HCT116 (cell line): ENCODE data around the gene DCD. TPM values are rescaled to one million over a fixed set of nuclear protein-coding genes. Genes with fewer than 3 reads are reported as not detected.

Experiments
- ATAC-seq: fragments of 200-7000 bp; cut with Tn5 transposase; 2 replicates; pipeline ENCODE4 v1.9.1; 2020; ENCODE audit warnings: mild to moderate bottlenecking, moderate library complexity
- BruUV-seq: library from RNA; stranded (reverse); fragments of 400-500 nt; replicated peaks from 2 replicates; lab custom pipeline; 2021; lab: Mats Ljungman, UMichigan
- CTCF ChIA-PET: fragments of 300-600 bp; sonication (Branson Sonifier 250); formaldehyde crosslinking; loops from one replicate; lab custom pipeline; 2021; ENCODE audit warnings: antibody characterized with exemption; lab: Charles Lee
- POLR2A ChIA-PET: fragments of 300-600, 350-600 bp; sonication (Branson Sonifier 250); formaldehyde crosslinking; loops from one replicate; lab custom pipeline; 2021; ENCODE audit warnings: antibody characterized with exemption; lab: Charles Lee
- RAD21 ChIA-PET, 2 experiments: fragments of 300-600 bp; sonication (Branson Sonifier 250); formaldehyde crosslinking; loops; one replicate each; lab custom pipeline; 2023; ENCODE audit warnings: low total read pairs in 2 of 2; ENCODE audit not compliant: uncharacterized antibody in 2 of 2, unreplicated experiment in 2 of 2, low non-redundant PET in 1 of 2; lab: Charles Lee
- DNase-seq: peaks from one replicate; pipeline ENCODE4 v3.0.0-alpha.2; 2010; ENCODE audit warnings: low read depth, low spot score
- H2AFZ ChIP-seq: fragments of 200-600 bp; shearing (Covaris generic), sonication (generic); 2 replicates; pipeline ENCODE4 v1.6.1; 2017; ENCODE audit warnings: low read depth, mixed run types, mixed read lengths, antibody characterized with exemption, low read length; ENCODE audit not compliant: poor library complexity, severe bottlenecking
- H3K27ac ChIP-seq: 2 replicates; pipeline ENCODE4 v1.5.1; 2012; ENCODE audit warnings: low read depth, low read length
- H3K27me3 ChIP-seq: fragments of 200-600 bp; sonication (generic); 2 replicates; pipeline ENCODE4 v1.6.1; 2016; ENCODE audit warnings: mixed run types, low read length, mixed read lengths; ENCODE audit not compliant: insufficient read depth
- H3K36me3 ChIP-seq, 2 experiments: fragments of 200-500 bp in 1 of 2; fragments of 200-600 bp in 1 of 2; sonication (Bioruptor generic) in 1 of 2; sonication (generic) in 1 of 2; 2 replicates each; pipeline versions ENCODE4 v1.5.1 to v1.6.1; 2014 to 2016; ENCODE audit warnings: low read length in 2 of 2, inconsistent platforms in 1 of 2, mixed read lengths in 1 of 2, mixed run types in 1 of 2; ENCODE audit not compliant: insufficient read depth in 2 of 2, control insufficient read depth in 1 of 2
- H3K4me1 ChIP-seq, 2 experiments: fragments of 200-600 bp in 1 of 2; sonication (generic) in 1 of 2; 2 replicates each; pipeline versions ENCODE4 v1.5.1 to v1.6.1; 2012 to 2017; ENCODE audit warnings: low read length in 2 of 2, inconsistent platforms in 1 of 2, mild to moderate bottlenecking in 1 of 2, mixed read lengths in 1 of 2, mixed run types in 1 of 2, moderate library complexity in 1 of 2; ENCODE audit not compliant: insufficient read depth in 2 of 2, control insufficient read depth in 1 of 2
- H3K4me2 ChIP-seq: fragments of 200-600 bp; sonication (generic); 2 replicates; pipeline ENCODE4 v1.6.1; 2017; ENCODE audit warnings: mixed run types, low read length, mixed read lengths
- H3K4me3 ChIP-seq, 2 experiments: fragments of 200-600 bp in 1 of 2; sonication (generic) in 1 of 2; replicated peaks in 1 of 2; 2 replicates each; pipeline ENCODE4 v1.5.1; 2011 to 2016; ENCODE audit warnings: low read length in 2 of 2, control low read depth in 1 of 2, low read depth in 1 of 2, mild to moderate bottlenecking in 1 of 2, mixed read lengths in 1 of 2, mixed run types in 1 of 2
- H3K79me2 ChIP-seq: fragments of 200-600 bp; sonication (generic); 2 replicates; pipeline ENCODE4 v1.6.1; 2017; ENCODE audit warnings: mild to moderate bottlenecking, mixed run types, low read length, moderate library complexity, mixed read lengths; ENCODE audit not compliant: insufficient read depth
- H3K9ac ChIP-seq: fragments of 200-600 bp; sonication (generic); 2 replicates; pipeline ENCODE4 v1.6.1; 2016; ENCODE audit warnings: low read length, mixed read lengths
- H3K9me2 ChIP-seq: fragments of 200-600 bp; sonication (generic), shearing (Covaris generic); 2 replicates; pipeline ENCODE4 v1.6.1; 2017; ENCODE audit warnings: mixed run types, mild to moderate bottlenecking, moderate library complexity; ENCODE audit not compliant: insufficient read depth
- H3K9me3 ChIP-seq, 2 experiments: fragments of 200-500 bp in 1 of 2; fragments of 200-600 bp in 1 of 2; sonication (Bioruptor generic) in 1 of 2; sonication (generic) in 1 of 2; 2 replicates each; pipeline ENCODE4 v1.6.1; 2014 to 2017; ENCODE audit warnings: low read length in 2 of 2, mixed read lengths in 2 of 2, inconsistent platforms in 1 of 2, low read depth in 1 of 2, mild to moderate bottlenecking in 1 of 2, mixed run types in 1 of 2, moderate library complexity in 1 of 2; ENCODE audit not compliant: control insufficient read depth in 1 of 2, insufficient read depth in 1 of 2
- H4K20me1 ChIP-seq: fragments of 200-600 bp; sonication (generic), shearing (Covaris generic); 2 replicates; pipeline ENCODE4 v1.6.1; 2017; ENCODE audit warnings: mixed run types, mild to moderate bottlenecking, moderate library complexity; ENCODE audit not compliant: insufficient read depth
- CBX3 ChIP-seq: IDR thresholded peaks from 2 replicates; pipeline ENCODE4 v1.6.1; 2012; ENCODE audit warnings: low read depth
- CEBPB ChIP-seq: IDR thresholded peaks from 2 replicates; pipeline ENCODE4 v1.6.1; 2012; ENCODE audit warnings: low read depth
- CTCF ChIP-seq, 3 experiments: fragments of 200-600 bp in 1 of 3; sonication (generic) in 1 of 3; IDR thresholded peaks in 2 of 3; conservative IDR thresholded peaks in 1 of 3; 2 replicates each; pipeline ENCODE4 v1.5.1; 2012 to 2017; ENCODE audit warnings: low read depth in 2 of 3, low read length in 2 of 3, antibody characterized with exemption in 1 of 3, borderline replicate concordance in 1 of 3, control low read depth in 1 of 3, mild to moderate bottlenecking in 1 of 3, mixed read lengths in 1 of 3, mixed run types in 1 of 3, moderate library complexity in 1 of 3; ENCODE audit not compliant: insufficient read depth in 1 of 3
- ELF1 ChIP-seq: IDR thresholded peaks from 2 replicates; pipeline ENCODE4 v1.6.1; 2012; ENCODE audit warnings: low read depth, borderline replicate concordance
- EZH2 ChIP-seq: fragments of 200-600 bp; sonication (generic); IDR thresholded peaks from 2 replicates; pipeline ENCODE4 v1.6.1; 2017; ENCODE audit warnings: antibody characterized with exemption, mixed run types
- EZH2phosphoT487 ChIP-seq: fragments of 200-600 bp; IDR thresholded peaks from 2 replicates; pipeline ENCODE4 v1.6.1; 2018; ENCODE audit warnings: antibody characterized with exemption, borderline replicate concordance
- FOSL1 ChIP-seq: IDR thresholded peaks from 2 replicates; pipeline ENCODE4 v1.6.1; 2012; ENCODE audit warnings: low read depth
- RAD21 ChIP-seq: IDR thresholded peaks from 2 replicates; pipeline ENCODE4 v1.6.1; 2012; ENCODE audit warnings: low read depth, mild to moderate bottlenecking
- SIN3A ChIP-seq: IDR thresholded peaks from 2 replicates; pipeline ENCODE4 v1.6.1; 2012; ENCODE audit warnings: low read depth
- SP1 ChIP-seq: IDR thresholded peaks from 2 replicates; pipeline ENCODE4 v1.6.1; 2012; ENCODE audit warnings: low read depth
- SRF ChIP-seq: IDR thresholded peaks from 2 replicates; pipeline ENCODE4 v1.6.1; 2012; ENCODE audit warnings: low read depth
- TCF7L2 ChIP-seq: IDR thresholded peaks from 2 replicates; pipeline ENCODE4 v1.7.0; 2011; ENCODE audit warnings: borderline replicate concordance, inconsistent platforms; ENCODE audit not compliant: insufficient read depth, insufficient read length; ENCODE audit errors: extremely low read depth
- YY1 ChIP-seq: IDR thresholded peaks from 2 replicates; pipeline ENCODE4 v1.6.1; 2011; ENCODE audit warnings: low read length, low read depth, moderate library complexity, mild to moderate bottlenecking; ENCODE audit not compliant: insufficient replicate concordance; ENCODE audit errors: extremely low read depth
- ZFX ChIP-seq: fragments of 450-650 bp; IDR thresholded peaks from 2 replicates; pipeline ENCODE4 v1.6.1; 2017
- intact Hi-C: fragments of 100-400 bp; cut with micrococcal nuclease; formaldehyde crosslinking; loops from 2 replicates; pipeline ENCODE4 v1.10.0; 2022
- total RNA-seq: library from RNA; stranded (reverse); gene quantifications from one replicate; pipeline ENCODE4 v1.2.1, GENCODE V29; 2021; ENCODE audit not compliant: unreplicated experiment
- TF ChIP-seq, protein P1 (sequence below): IDR thresholded peaks from 2 replicates; pipeline ENCODE4 v1.6.1; 2011; ENCODE audit warnings: mild to moderate bottlenecking, low read length, moderate library complexity; ENCODE audit not compliant: insufficient replicate concordance; ENCODE audit errors: extremely low read depth
- TF ChIP-seq, protein P2 (sequence below): IDR thresholded peaks from 2 replicates; pipeline ENCODE4 v1.6.1; 2012
- TF ChIP-seq, protein P3 (sequence below): IDR thresholded peaks from 2 replicates; pipeline ENCODE4 v1.6.1; 2012; ENCODE audit warnings: low read depth
- TF ChIP-seq, protein P4 (sequence below): IDR thresholded peaks from 2 replicates; pipeline ENCODE4 v1.6.1; 2012

The DCD gene
- total RNA-seq, 1 experiment from 2014 or later: not detected

- Histone ChIP-seq H3K36me3 (no peaks in the 10 kb centered on the region), H2AFZ (no peak within 1 kb of the TSS), H3K9me2 (no peaks in the 10 kb centered on the region), H3K9me3 (no peaks in the 10 kb centered on the region), H3K4me1 (no peaks in the 10 kb centered on the region), H3K4me3 (no peak within 1 kb of the TSS), H3K4me2 (no peak within 1 kb of the TSS), H3K79me2 (no peaks in the 10 kb centered on the region), H4K20me1 (no peaks in the 10 kb centered on the region), H3K9ac (no peak within 1 kb of the TSS), H3K27ac (no peak within 1 kb of the TSS)
- no peak for ATAC-seq
- intact Hi-C loops: no loop called here
- BruUV-seq: no TSS peak
- RAD21 ChIA-PET: no interaction called here
- TF ChIP-seq, protein P1, sequence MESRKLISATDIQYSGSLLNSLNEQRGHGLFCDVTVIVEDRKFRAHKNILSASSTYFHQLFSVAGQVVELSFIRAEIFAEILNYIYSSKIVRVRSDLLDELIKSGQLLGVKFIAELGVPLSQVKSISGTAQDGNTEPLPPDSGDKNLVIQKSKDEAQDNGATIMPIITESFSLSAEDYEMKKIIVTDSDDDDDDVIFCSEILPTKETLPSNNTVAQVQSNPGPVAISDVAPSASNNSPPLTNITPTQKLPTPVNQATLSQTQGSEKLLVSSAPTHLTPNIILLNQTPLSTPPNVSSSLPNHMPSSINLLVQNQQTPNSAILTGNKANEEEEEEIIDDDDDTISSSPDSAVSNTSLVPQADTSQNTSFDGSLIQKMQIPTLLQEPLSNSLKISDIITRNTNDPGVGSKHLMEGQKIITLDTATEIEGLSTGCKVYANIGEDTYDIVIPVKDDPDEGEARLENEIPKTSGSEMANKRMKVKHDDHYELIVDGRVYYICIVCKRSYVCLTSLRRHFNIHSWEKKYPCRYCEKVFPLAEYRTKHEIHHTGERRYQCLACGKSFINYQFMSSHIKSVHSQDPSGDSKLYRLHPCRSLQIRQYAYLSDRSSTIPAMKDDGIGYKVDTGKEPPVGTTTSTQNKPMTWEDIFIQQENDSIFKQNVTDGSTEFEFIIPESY: no peak
- TF ChIP-seq CBX3 (no peak), RAD21 (no peak), CTCF (IDR thresholded peaks at IDR 0.05 in 2 of 3, conservative IDR thresholded peaks at IDR 0.05 in 1 of 3; ENCODE audit: borderline replicate concordance in 1 of 3, insufficient read depth in 1 of 3, low read depth in 2 of 3, low read length in 2 of 3) (no peak), EZH2phosphoT487 (no peak), ELF1 (no peak), SP1 (no peak), TCF7L2 (no peak), SRF (no peak), FOSL1 (no peak), EZH2 (no peak), CEBPB (no peak), ZFX (no peak), SIN3A (no peak), YY1 (no peak)
- TF ChIP-seq, protein P2, sequence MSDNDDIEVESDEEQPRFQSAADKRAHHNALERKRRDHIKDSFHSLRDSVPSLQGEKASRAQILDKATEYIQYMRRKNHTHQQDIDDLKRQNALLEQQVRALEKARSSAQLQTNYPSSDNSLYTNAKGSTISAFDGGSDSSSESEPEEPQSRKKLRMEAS: no peak
- TF ChIP-seq, protein P3, sequence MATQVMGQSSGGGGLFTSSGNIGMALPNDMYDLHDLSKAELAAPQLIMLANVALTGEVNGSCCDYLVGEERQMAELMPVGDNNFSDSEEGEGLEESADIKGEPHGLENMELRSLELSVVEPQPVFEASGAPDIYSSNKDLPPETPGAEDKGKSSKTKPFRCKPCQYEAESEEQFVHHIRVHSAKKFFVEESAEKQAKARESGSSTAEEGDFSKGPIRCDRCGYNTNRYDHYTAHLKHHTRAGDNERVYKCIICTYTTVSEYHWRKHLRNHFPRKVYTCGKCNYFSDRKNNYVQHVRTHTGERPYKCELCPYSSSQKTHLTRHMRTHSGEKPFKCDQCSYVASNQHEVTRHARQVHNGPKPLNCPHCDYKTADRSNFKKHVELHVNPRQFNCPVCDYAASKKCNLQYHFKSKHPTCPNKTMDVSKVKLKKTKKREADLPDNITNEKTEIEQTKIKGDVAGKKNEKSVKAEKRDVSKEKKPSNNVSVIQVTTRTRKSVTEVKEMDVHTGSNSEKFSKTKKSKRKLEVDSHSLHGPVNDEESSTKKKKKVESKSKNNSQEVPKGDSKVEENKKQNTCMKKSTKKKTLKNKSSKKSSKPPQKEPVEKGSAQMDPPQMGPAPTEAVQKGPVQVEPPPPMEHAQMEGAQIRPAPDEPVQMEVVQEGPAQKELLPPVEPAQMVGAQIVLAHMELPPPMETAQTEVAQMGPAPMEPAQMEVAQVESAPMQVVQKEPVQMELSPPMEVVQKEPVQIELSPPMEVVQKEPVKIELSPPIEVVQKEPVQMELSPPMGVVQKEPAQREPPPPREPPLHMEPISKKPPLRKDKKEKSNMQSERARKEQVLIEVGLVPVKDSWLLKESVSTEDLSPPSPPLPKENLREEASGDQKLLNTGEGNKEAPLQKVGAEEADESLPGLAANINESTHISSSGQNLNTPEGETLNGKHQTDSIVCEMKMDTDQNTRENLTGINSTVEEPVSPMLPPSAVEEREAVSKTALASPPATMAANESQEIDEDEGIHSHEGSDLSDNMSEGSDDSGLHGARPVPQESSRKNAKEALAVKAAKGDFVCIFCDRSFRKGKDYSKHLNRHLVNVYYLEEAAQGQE: no peak
- TF ChIP-seq, protein P4, sequence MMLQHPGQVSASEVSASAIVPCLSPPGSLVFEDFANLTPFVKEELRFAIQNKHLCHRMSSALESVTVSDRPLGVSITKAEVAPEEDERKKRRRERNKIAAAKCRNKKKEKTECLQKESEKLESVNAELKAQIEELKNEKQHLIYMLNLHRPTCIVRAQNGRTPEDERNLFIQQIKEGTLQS: no peak
- TF ChIP-seq, all 23 proteins: peak for 0
- ChIA-PET POLR2A (no interaction called here), CTCF (no interaction called here)
- peaks cover 23% of the 10 kb centered on the region; the same call in 1 of the 2 replicates for H3K27me3 ChIP-seq
- no peak for DNase-seq
These were observed 13.4 kb downstream of the DCD start, which contains the start of gene LACRT for GRCh38 chr12:54634795-54635194. TSS of gene LACRT (minus strand) at chr12:54634895. CDS start at chr12:54634841, 54 bp downstream.
